HUES48 (cell line): ENCODE data around the gene SLC22A17.
"Not testable (repeated sequence)": the region's sequence is repeated elsewhere in the genome, so short reads cannot be mapped to it uniquely, and the experiment has no call there.

Source experiments
- H3K27ac ChIP-seq: one replicate; pipeline ENCODE4 v1.7.0; 2013; ENCODE audit warnings: low read depth, low read length, inconsistent platforms
- H3K27me3 ChIP-seq: 2 replicates; pipeline ENCODE4 v1.6.1; 2013; ENCODE audit warnings: mild to moderate bottlenecking, low read length; ENCODE audit not compliant: control insufficient read depth, insufficient read depth
- H3K36me3 ChIP-seq: 2 replicates; pipeline ENCODE4 v1.6.1; 2013; ENCODE audit warnings: low read length; ENCODE audit not compliant: control insufficient read depth, insufficient read depth
- H3K4me1 ChIP-seq: 2 replicates; pipeline ENCODE4 v1.6.1; 2013; ENCODE audit warnings: mild to moderate bottlenecking, low read length; ENCODE audit not compliant: control insufficient read depth, insufficient read depth
- H3K4me3 ChIP-seq: 2 replicates; pipeline ENCODE4 v1.5.1; 2013; ENCODE audit warnings: mild to moderate bottlenecking, low read depth, low read length
- H3K9ac ChIP-seq: 2 replicates; pipeline ENCODE4 v1.6.1; 2013; ENCODE audit warnings: mild to moderate bottlenecking, low read depth, low read length, moderate library complexity
- H3K9me3 ChIP-seq: 2 replicates; pipeline ENCODE4 v1.6.1; 2013; ENCODE audit warnings: low read length; ENCODE audit not compliant: control insufficient read depth, insufficient read depth

The SLC22A17 gene

DNA sequence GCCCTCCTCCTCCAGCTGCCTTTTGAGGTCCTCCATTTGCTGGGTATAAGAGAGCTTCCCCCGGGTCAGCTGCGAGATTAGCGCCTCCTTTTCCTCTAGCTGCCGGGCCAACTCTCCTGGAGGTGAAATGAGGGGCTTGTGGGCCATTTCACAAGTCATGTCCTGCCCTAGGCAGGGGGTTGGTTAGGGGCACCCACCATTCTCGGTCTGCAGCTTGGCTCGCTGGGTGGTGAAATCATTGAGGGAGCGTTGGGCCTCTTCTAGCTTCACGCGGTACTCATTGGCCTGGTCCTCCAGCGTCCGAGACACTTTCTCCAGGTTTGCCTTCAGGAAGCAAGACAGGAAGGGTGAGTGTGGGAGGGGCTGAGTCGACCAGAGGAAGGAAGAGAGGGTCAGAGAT lies 36.7 kb upstream of the SLC22A17 start:
- no peaks in the 10 kb centered on the region for H3K9me3 ChIP-seq
- no peak overlapping the region for H3K9ac ChIP-seq
- H3K4me1 ChIP-seq, result no peaks in the 10 kb centered on the region; the same call in 1 of the 2 replicates
- H3K27me3 ChIP-seq, result no peaks in the 10 kb centered on the region; the same call in 1 of the 2 replicates
- H3K27ac ChIP-seq, result no peak overlapping the region
- no peaks in the 10 kb centered on the region for H3K36me3 ChIP-seq
- no peak overlapping the region for H3K4me3 ChIP-seq

- Histone ChIP-seq H3K27me3 (no peaks in the 10 kb centered on the region; the same call in 1 of the 2 replicates), H3K4me3 (no peak overlapping the region), H3K36me3 (no peaks in the 10 kb centered on the region), H3K4me1 (no peaks in the 10 kb centered on the region; the same call in 1 of the 2 replicates), H3K27ac (no peak overlapping the region), H3K9ac (no peak overlapping the region), H3K9me3 (no peaks in the 10 kb centered on the region)
Observed at GRCh38 chr14:23388996-23389395, 36.3 kb upstream of the SLC22A17 start.

GRCh38 chr14:23387916-23388882 lies 35.5 kb upstream of the SLC22A17 start:
- no peaks in the 10 kb centered on the region; the same call in 1 of the 2 replicates for H3K27me3 ChIP-seq
- H3K4me3 ChIP-seq, result no peak overlapping the region
- no peaks in the 10 kb centered on the region for H3K9me3 ChIP-seq
- H3K4me1 ChIP-seq, result no peaks in the 10 kb centered on the region; the same call in 1 of the 2 replicates
- H3K36me3 ChIP-seq, result no peaks in the 10 kb centered on the region
- H3K27ac ChIP-seq, result no peak overlapping the region
- no peak overlapping the region for H3K9ac ChIP-seq

- Histone ChIP-seq H3K27ac (no peak overlapping the region), H3K9ac (no peak overlapping the region), H3K36me3 (no peaks in the 10 kb centered on the region), H3K4me1 (no peaks in the 10 kb centered on the region; the same call in 1 of the 2 replicates), H3K4me3 (no peak overlapping the region), H3K9me3 (no peaks in the 10 kb centered on the region), H3K27me3 (no peaks in the 10 kb centered on the region; the same call in 1 of the 2 replicates)
Observed at GRCh38 chr14:23386999-23387398, 34.3 kb upstream of the SLC22A17 start.

- not testable (repeated sequence) for H3K27ac ChIP-seq, H3K9ac ChIP-seq, H3K36me3 ChIP-seq, H3K4me1 ChIP-seq, H3K4me3 ChIP-seq, H3K27me3 ChIP-seq, H3K9me3 ChIP-seq
Observed at GRCh38 chr14:23386266-23386657, 33.6 kb upstream of the SLC22A17 start.

- Histone ChIP-seq H3K27me3 (no peaks in the 10 kb centered on the region; the same call in 1 of the 2 replicates), H3K36me3 (no peaks in the 10 kb centered on the region), H3K4me3 (no peak overlapping the region), H3K9me3 (no peaks in the 10 kb centered on the region), H3K27ac (no peak overlapping the region), H3K9ac (no peak overlapping the region), H3K4me1 (no peaks in the 10 kb centered on the region; the same call in 1 of the 2 replicates)
Observed at GRCh38 chr14:23385642-23386265, 33.1 kb upstream of the SLC22A17 start.

GRCh38 chr14:23385244-23385641 lies 32.6 kb upstream of the SLC22A17 start:
- no peak overlapping the region for H3K9ac ChIP-seq
- no peaks in the 10 kb centered on the region; the same call in 1 of the 2 replicates for H3K4me1 ChIP-seq
- H3K4me3 ChIP-seq, result no peak overlapping the region
- H3K9me3 ChIP-seq, result no peaks in the 10 kb centered on the region
- no peak overlapping the region for H3K27ac ChIP-seq
- H3K27me3 ChIP-seq, result no peaks in the 10 kb centered on the region; the same call in 1 of the 2 replicates
- H3K36me3 ChIP-seq, result no peaks in the 10 kb centered on the region

- no peaks in the 10 kb centered on the region; the same call in 1 of the 2 replicates for H3K4me1 ChIP-seq
- no peak overlapping the region for H3K27ac ChIP-seq
- no peaks in the 10 kb centered on the region for H3K36me3 ChIP-seq
- H3K9ac ChIP-seq, result no peak overlapping the region
- H3K9me3 ChIP-seq, result no peaks in the 10 kb centered on the region
- no peak overlapping the region for H3K4me3 ChIP-seq
- H3K27me3 ChIP-seq, result no peaks in the 10 kb centered on the region; the same call in 1 of the 2 replicates
Observed at GRCh38 chr14:23384364-23385080, 31.8 kb upstream of the SLC22A17 start.

- Histone ChIP-seq H3K27ac (no peak overlapping the region), H3K36me3 (no peaks in the 10 kb centered on the region), H3K27me3 (peaks cover 7% of the 10 kb centered on the region), H3K9ac (no peak overlapping the region), H3K9me3 (no peaks in the 10 kb centered on the region), H3K4me1 (no peaks in the 10 kb centered on the region), H3K4me3 (no peak overlapping the region)
Observed at GRCh38 chr14:23382731-23383440, 30.2 kb upstream of the SLC22A17 start.

- Histone ChIP-seq H3K27ac (no peak overlapping the region), H3K9me3 (no peaks in the 10 kb centered on the region), H3K27me3 (peaks cover 13% of the 10 kb centered on the region), H3K9ac (no peak overlapping the region), H3K36me3 (no peaks in the 10 kb centered on the region), H3K4me1 (no peaks in the 10 kb centered on the region), H3K4me3 (no peak overlapping the region)
Observed at GRCh38 chr14:23382276-23382675, 29.6 kb upstream of the SLC22A17 start.
